SU-DHL-6 (cell line): ENCODE measurements around the gene CPED1.

Experiments used
- H2AFZ ChIP-seq: fragments of 200-600 bp; sonication (generic); 2 replicates; pipeline ENCODE4 v1.6.1; 2014; ENCODE audit warnings: low read depth, mild to moderate bottlenecking, moderate library complexity, mixed read lengths, antibody characterized with exemption, low read length; ENCODE audit not compliant: severe bottlenecking
- H3F3A ChIP-seq: fragments of 200-600 bp; shearing (Covaris generic); 2 replicates; pipeline ENCODE4 v1.6.0; 2016; ENCODE audit warnings: antibody characterized with exemption, mild to moderate bottlenecking; ENCODE audit not compliant: insufficient read depth
- H3K27ac ChIP-seq: fragments of 200-600 bp; sonication (generic); 2 replicates; pipeline ENCODE4 v1.5.1; 2016; ENCODE audit warnings: low read depth, mild to moderate bottlenecking, low read length, moderate library complexity, mixed read lengths
- H3K27me3 ChIP-seq: fragments of 200-600 bp; sonication (generic), shearing (Covaris generic); 2 replicates; pipeline ENCODE4 v1.6.0; 2014; ENCODE audit warnings: mild to moderate bottlenecking, low read length
- H3K36me3 ChIP-seq: fragments of 200-600 bp; sonication (generic); 2 replicates; pipeline ENCODE4 v1.6.1; 2014; ENCODE audit warnings: mild to moderate bottlenecking, low read length, mixed read lengths
- H3K4me2 ChIP-seq: fragments of 300-600, 200-600 bp; shearing (Covaris generic), sonication (generic); 2 replicates; pipeline ENCODE4 v1.6.0; 2014; ENCODE audit warnings: low read length, low read depth, mild to moderate bottlenecking; ENCODE audit not compliant: poor library complexity, severe bottlenecking
- H3K4me3 ChIP-seq: fragments of 200-600 bp; sonication (generic); 2 replicates; pipeline ENCODE4 v1.5.1; 2014; ENCODE audit warnings: antibody characterized with exemption, low read length, mild to moderate bottlenecking, mixed read lengths; ENCODE audit not compliant: insufficient read depth, poor library complexity, severe bottlenecking
- H3K79me2 ChIP-seq: fragments of 200-600 bp; sonication (generic); 2 replicates; pipeline ENCODE4 v1.6.1; 2014; ENCODE audit warnings: mild to moderate bottlenecking, low read length, moderate library complexity; ENCODE audit not compliant: insufficient read depth
- H3K9ac ChIP-seq: fragments of 200-600 bp; sonication (generic); 2 replicates; pipeline ENCODE4 v1.7.0; 2014; ENCODE audit warnings: mild to moderate bottlenecking, low read length
- H3K9me2 ChIP-seq: fragments of 200-600 bp; sonication (generic); replicated peaks from 2 replicates; pipeline ENCODE4 v1.6.1; 2014; ENCODE audit warnings: low read length; ENCODE audit not compliant: insufficient read depth
- H3K9me3 ChIP-seq: fragments of 200-600 bp; sonication (generic); 2 replicates; pipeline ENCODE4 v1.6.1; 2014; ENCODE audit warnings: low read length, mixed read lengths; ENCODE audit not compliant: insufficient read depth
- H4K20me1 ChIP-seq: fragments of 200-600 bp; sonication (generic); 2 replicates; pipeline ENCODE4 v1.6.1; 2014; ENCODE audit warnings: low read depth, mild to moderate bottlenecking, antibody characterized with exemption, low read length, moderate library complexity, mixed read lengths
- CTCF ChIP-seq: fragments of 200-600 bp; sonication (generic); IDR thresholded peaks from one replicate; pipeline ENCODE4 v1.5.1; 2017; ENCODE audit warnings: antibody characterized with exemption, mild to moderate bottlenecking, low read length, moderate library complexity; ENCODE audit not compliant: insufficient read depth, poor library complexity, severe bottlenecking
- EZH2phosphoT487 ChIP-seq: fragments of 200-600 bp; sonication (generic), shearing (Covaris generic); conservative IDR thresholded peaks from 2 replicates; pipeline ENCODE4 v1.6.1; 2018; ENCODE audit warnings: mild to moderate bottlenecking, antibody characterized with exemption, low read length, moderate library complexity, mixed read lengths

CPED1 gene

GRCh38 chr7:120955577-120956149 lies 32.8 kb upstream of the CPED1 start:
- Histone ChIP-seq H3K9me2 (no peaks in the 10 kb centered on the region), H3K36me3 (peaks cover 39% of the 10 kb centered on the region), H3F3A (no peaks in the 10 kb centered on the region), H3K79me2 (peaks cover 21% of the 10 kb centered on the region), H2AFZ (no peak overlapping the region), H3K4me3 (no peak overlapping the region), H3K9ac (no peak overlapping the region), H3K27ac (no peak overlapping the region), H3K27me3 (no peaks in the 10 kb centered on the region), H4K20me1 (no peaks in the 10 kb centered on the region), H3K9me3 (no peaks in the 10 kb centered on the region), H3K4me2 (no peak overlapping the region)
- TF ChIP-seq CTCF (no peak), EZH2phosphoT487 (no peak)

GRCh38 chr7:120959929-120960484 lies 28.5 kb upstream of the CPED1 start:
- H3K9me2 ChIP-seq, result no peaks in the 10 kb centered on the region
- no peak overlapping the region for H3K9ac ChIP-seq
- no peak overlapping the region for H3K27ac ChIP-seq
- H3F3A ChIP-seq, result no peaks in the 10 kb centered on the region
- H4K20me1 ChIP-seq, result no peaks in the 10 kb centered on the region
- H3K36me3 ChIP-seq, result peaks cover 20% of the 10 kb centered on the region; the same call in 1 of the 2 replicates
- H3K4me2 ChIP-seq, result no peak overlapping the region
- H2AFZ ChIP-seq, result no peak overlapping the region
- H3K4me3 ChIP-seq, result no peak overlapping the region
- 0 out of 2 replicates have a peak, but pooled peaks cover 3% of the 10 kb centered on the region for H3K79me2 ChIP-seq
- no peak for TF ChIP-seq EZH2phosphoT487
- TF ChIP-seq CTCF, result no peak
- no peaks in the 10 kb centered on the region for H3K9me3 ChIP-seq
- H3K27me3 ChIP-seq, result no peaks in the 10 kb centered on the region

GRCh38 chr7:120960714-120961113 lies 27.8 kb upstream of the CPED1 start:
- no peak for TF ChIP-seq EZH2phosphoT487
- no peak for TF ChIP-seq CTCF
- Histone ChIP-seq H3K4me3 (no peak overlapping the region), H3K9me3 (no peaks in the 10 kb centered on the region), H2AFZ (no peak overlapping the region), H3K27me3 (no peaks in the 10 kb centered on the region), H3K79me2 (0 out of 2 replicates have a peak, but pooled peaks cover 3% of the 10 kb centered on the region), H3K27ac (no peak overlapping the region), H3K36me3 (peaks cover 23% of the 10 kb centered on the region; the same call in 1 of the 2 replicates), H3K4me2 (no peak overlapping the region), H4K20me1 (no peaks in the 10 kb centered on the region), H3F3A (no peaks in the 10 kb centered on the region), H3K9me2 (no peaks in the 10 kb centered on the region), H3K9ac (no peak overlapping the region)
